IMR-90 (cell line): ENCODE results near the gene GUCY1A2. TPM values are rescaled to one million over a fixed set of nuclear protein-coding genes. Genes with fewer than 3 reads are reported as not detected.

Source experiments
- ATAC-seq: fragments of 200-7000 bp; cut with Tn5 transposase; 2 replicates; pipeline ENCODE4 v1.9.1; 2020; ENCODE audit warnings: low read depth, mild to moderate bottlenecking, moderate library complexity
- BruUV-seq: library from RNA; stranded (reverse); fragments of 400-500 nt; replicated peaks from 2 replicates; lab custom pipeline; 2021; lab: Mats Ljungman, UMichigan
- CTCF ChIA-PET: fragments of 300-600 bp; formaldehyde crosslinking; extraction: SDS; loops from one replicate; lab custom pipeline; 2021; ENCODE audit warnings: antibody characterized with exemption; lab: Yijun Ruan, JAX
- POLR2A ChIA-PET: fragments of 300-600 bp; sonication (Branson Sonifier 250); formaldehyde crosslinking; loops from one replicate; lab custom pipeline; 2022; ENCODE audit warnings: antibody characterized with exemption; ENCODE audit not compliant: unreplicated experiment; lab: Charles Lee
- DNase-seq: peaks from one replicate; pipeline ENCODE4 v3.0.0; 2013
- H2AFZ ChIP-seq: replicated peaks from 2 replicates; pipeline ENCODE3; 2013; ENCODE audit warnings: low read length, mild to moderate bottlenecking; ENCODE audit not compliant: poor library complexity
- H2AK5ac ChIP-seq: 2 replicates; pipeline ENCODE4 v1.6.1; 2013; ENCODE audit warnings: low read depth, low read length, inconsistent platforms
- H2AK9ac ChIP-seq: replicated peaks from 2 replicates; pipeline ENCODE3; 2013; ENCODE audit warnings: mild to moderate bottlenecking, low read depth, low read length, moderate library complexity; ENCODE audit not compliant: poor library complexity
- H2BK120ac ChIP-seq: 2 replicates; pipeline ENCODE4 v1.6.1; 2013; ENCODE audit warnings: low read depth, low read length, inconsistent platforms
- H2BK15ac ChIP-seq: 3 replicates; pipeline ENCODE4 v1.6.1; 2013; ENCODE audit warnings: low read depth, low read length, inconsistent platforms
- H2BK20ac ChIP-seq: 2 replicates; pipeline ENCODE4 v1.6.1; 2013; ENCODE audit warnings: low read depth, mild to moderate bottlenecking, inconsistent platforms, low read length, moderate library complexity
- H2BK5ac ChIP-seq: 2 replicates; pipeline ENCODE4 v1.6.1; 2013; ENCODE audit warnings: mild to moderate bottlenecking, low read depth, low read length, inconsistent platforms; ENCODE audit not compliant: poor library complexity, severe bottlenecking
- H3K14ac ChIP-seq: replicated peaks from 2 replicates; pipeline ENCODE4 v1.6.1; 2013; ENCODE audit warnings: low read depth, low read length, inconsistent platforms
- H3K18ac ChIP-seq: 2 replicates; pipeline ENCODE4 v1.6.1; 2013; ENCODE audit warnings: low read depth, low read length, control low read depth
- H3K23ac ChIP-seq: 2 replicates; pipeline ENCODE4 v1.6.1; 2013; ENCODE audit warnings: low read depth, low read length, inconsistent platforms
- H3K27ac ChIP-seq: 2 replicates; pipeline ENCODE4 v1.5.1; 2013; ENCODE audit warnings: mild to moderate bottlenecking, control low read depth, low read length; ENCODE audit not compliant: insufficient read depth
- H3K27me3 ChIP-seq: 2 replicates; pipeline ENCODE4 v1.6.1; 2013; ENCODE audit warnings: low read length; ENCODE audit not compliant: control insufficient read depth, insufficient read depth
- H3K36me3 ChIP-seq: 2 replicates; pipeline ENCODE4 v1.6.1; 2013; ENCODE audit warnings: low read length, mixed read lengths; ENCODE audit not compliant: control insufficient read depth, insufficient read depth
- H3K4ac ChIP-seq: 2 replicates; pipeline ENCODE4 v1.6.1; 2013; ENCODE audit warnings: low read depth, low read length, inconsistent platforms
- H3K4me1 ChIP-seq: 2 replicates; pipeline ENCODE4 v1.6.1; 2013; ENCODE audit warnings: low read length, mixed read lengths; ENCODE audit not compliant: control insufficient read depth, insufficient read depth
- H3K4me2 ChIP-seq: 2 replicates; pipeline ENCODE4 v1.6.1; 2013; ENCODE audit warnings: low read depth, mild to moderate bottlenecking, control low read depth, low read length, moderate library complexity
- H3K4me3 ChIP-seq: 2 replicates; pipeline ENCODE4 v1.5.1; 2013; ENCODE audit warnings: low read depth, mild to moderate bottlenecking, control low read depth, low read length, moderate library complexity; ENCODE audit not compliant: insufficient read depth
- H3K56ac ChIP-seq: 2 replicates; pipeline ENCODE4 v1.6.1; 2013; ENCODE audit warnings: low read length, inconsistent platforms; ENCODE audit not compliant: insufficient read depth; ENCODE audit errors: extremely low read depth
- H3K79me1 ChIP-seq, 2 experiments: 2 replicates each; pipeline ENCODE4 v1.6.1; 2013; ENCODE audit warnings: low read length in 2 of 2, inconsistent platforms in 1 of 2, low read depth in 1 of 2
- H3K9ac ChIP-seq: 2 replicates; pipeline ENCODE4 v1.6.1; 2013; ENCODE audit warnings: low read depth, low read length, control low read depth
- H3K9me1 ChIP-seq: 2 replicates; pipeline ENCODE4 v1.6.1; 2013; ENCODE audit warnings: low read length, inconsistent platforms; ENCODE audit not compliant: insufficient read depth
- H3K9me3 ChIP-seq: 2 replicates; pipeline ENCODE4 v1.6.1; 2013; ENCODE audit warnings: low read length; ENCODE audit not compliant: control insufficient read depth, insufficient read depth
- H4K20me1 ChIP-seq: 2 replicates; pipeline ENCODE4 v1.6.1; 2013; ENCODE audit warnings: low read length, inconsistent platforms; ENCODE audit not compliant: insufficient read depth
- H4K5ac ChIP-seq: 2 replicates; pipeline ENCODE4 v1.6.1; 2013; ENCODE audit warnings: mild to moderate bottlenecking, low read depth, low read length, control low read depth
- H4K8ac ChIP-seq, 2 experiments: 2 replicates each; pipeline ENCODE4 v1.6.1; 2013; ENCODE audit warnings: low read depth in 2 of 2, low read length in 2 of 2, control low read depth in 1 of 2, inconsistent platforms in 1 of 2
- H4K91ac ChIP-seq: 2 replicates; pipeline ENCODE4 v1.6.1; 2013; ENCODE audit warnings: low read depth, low read length, inconsistent platforms; ENCODE audit not compliant: insufficient read depth
- CHD1 ChIP-seq: IDR thresholded peaks from 2 replicates; pipeline ENCODE4 v1.6.1; 2012; ENCODE audit warnings: low read depth, low read length, improper control_type of control experiment
- FOS ChIP-seq: fragments of 150-350 bp; IDR thresholded peaks from 2 replicates; pipeline ENCODE4 v1.6.1; 2016; ENCODE audit warnings: low read depth, low read length
- MAFK ChIP-seq: IDR thresholded peaks from 2 replicates; pipeline ENCODE4 v1.6.1; 2012; ENCODE audit warnings: low read depth, low read length, improper control_type of control experiment
- MAZ ChIP-seq: IDR thresholded peaks from 2 replicates; pipeline ENCODE4 v1.6.1; 2012; ENCODE audit warnings: low read depth, mild to moderate bottlenecking, low read length, improper control_type of control experiment, moderate library complexity, borderline replicate concordance
- MXI1 ChIP-seq: IDR thresholded peaks from 2 replicates; pipeline ENCODE4 v1.6.1; 2012; ENCODE audit warnings: low read depth, mild to moderate bottlenecking, low read length, moderate library complexity, borderline replicate concordance
- NFE2L2 ChIP-seq: fragments of 150-350 bp; IDR thresholded peaks from 2 replicates; pipeline ENCODE4 v1.6.1; 2016; ENCODE audit warnings: low read depth, mild to moderate bottlenecking, low read length
- POLR2A ChIP-seq: IDR thresholded peaks from 2 replicates; pipeline ENCODE4 v1.6.1; 2012; ENCODE audit warnings: mild to moderate bottlenecking, low read depth, low read length
- RFX5 ChIP-seq: IDR thresholded peaks from 2 replicates; pipeline ENCODE4 v1.8.0; 2012; ENCODE audit warnings: low read depth, mild to moderate bottlenecking, low read length, moderate library complexity
- dilution Hi-C: fragments of 300-500 bp; cut with HindIII; formaldehyde crosslinking; loops from one replicate; pipeline ENCODE4 v1.14.3; 2018; ENCODE audit warnings: low sequenced_read_pairs; ENCODE audit not compliant: unreplicated experiment
- in situ Hi-C: fragments of 300-500 bp; cut with MboI; formaldehyde crosslinking; loops from 3 replicates; pipeline ENCODE4 v1.14.3; 2019; ENCODE audit warnings: low sequenced_read_pairs, inconsistent platforms, mixed read lengths
- intact Hi-C: fragments of 100-400 bp; cut with micrococcal nuclease; formaldehyde crosslinking; loops from 2 replicates; pipeline ENCODE4 v1.10.0; 2022
- polyA plus RNA-seq, 3 experiments: library from polyadenylated mRNA; depleted of rRNA; stranded (reverse); fragments of >200 nt; gene quantifications; 2 replicates each; pipeline ENCODE4 v1.2.3, GENCODE V29; 2012; ENCODE audit warnings: low replicate concordance in 1 of 3
- total RNA-seq: library from RNA; depleted of rRNA; stranded (reverse); fragments of >200 nt; gene quantifications from 2 replicates; pipeline ENCODE4 v1.2.3, GENCODE V29; 2012

Gene GUCY1A2
- total and polyA plus RNA-seq, 2 of the 4 experiments (the other 2 are of a cell fraction) = under 0.01 to 0.03 TPM

- Histone ChIP-seq H3K27ac (no peak overlapping the region), H4K8ac (no peak overlapping the region), H4K91ac (no peak overlapping the region), H2BK5ac (no peak overlapping the region), H3K4me2 (no peak overlapping the region), H2AK5ac (no peak overlapping the region), H3K36me3 (no peaks in the 10 kb centered on the region), H2AK9ac (no peak overlapping the region), H3K9me1 (no peaks in the 10 kb centered on the region), H3K14ac (no peak overlapping the region), H3K4ac (no peak overlapping the region), H3K9me3 (no peaks in the 10 kb centered on the region), H3K4me3 (no peak overlapping the region), H2AFZ (no peak overlapping the region), H3K56ac (no peak overlapping the region), H3K79me1 (no peaks in the 10 kb centered on the region), H3K27me3 (no peaks in the 10 kb centered on the region), H4K5ac (no peak overlapping the region), H3K18ac (no peak overlapping the region), H3K23ac (no peak overlapping the region), H2BK20ac (no peak overlapping the region), H2BK15ac (no peak overlapping the region), H2BK120ac (no peak overlapping the region), H3K9ac (no peak overlapping the region), H3K4me1 (no peaks in the 10 kb centered on the region), H4K20me1 (no peaks in the 10 kb centered on the region)
- in situ Hi-C loops (no loop called here), intact Hi-C loops (no loop called here), dilution Hi-C loops (no loop called here)
- TF ChIP-seq FOS (no peak), CHD1 (no peak), NFE2L2 (no peak), POLR2A (no peak), RFX5 (no peak), MAZ (no peak), MAFK (no peak), MXI1 (no peak)
- no TSS peak for BruUV-seq
- no peak for DNase-seq
- ChIA-PET CTCF (no interaction called here), POLR2A (no interaction called here)
- no peak for ATAC-seq
Measured at GRCh38 chr11:106770489-106771085, 247.7 kb downstream of the GUCY1A2 start.
